H1 (cell line): ENCODE results near the gene CHMP5. TPM values are rescaled to one million over a fixed set of nuclear protein-coding genes. Genes with fewer than 3 reads are reported as not detected.

Experiments
- ATF2 ChIP-seq: IDR thresholded peaks from 2 replicates; pipeline ENCODE4 v1.6.1; 2012; ENCODE audit warnings: low read length, inconsistent platforms
- HDAC2 ChIP-seq, 2 experiments: fragments of 300-600 bp in 1 of 2; sonication (generic) in 1 of 2; IDR thresholded peaks; 2 replicates each; pipeline ENCODE4 v1.6.1; 2011 to 2012; ENCODE audit warnings: low read depth in 2 of 2, low read length in 2 of 2, mild to moderate bottlenecking in 2 of 2, moderate library complexity in 2 of 2, borderline replicate concordance in 1 of 2, inconsistent platforms in 1 of 2
- KDM1A ChIP-seq: fragments of 200-600, 300-600 bp; sonication (generic); IDR thresholded peaks from 2 replicates; pipeline ENCODE4 v1.7.1; 2016; ENCODE audit warnings: mild to moderate bottlenecking, low read length, borderline replicate concordance
- KDM4A ChIP-seq: IDR thresholded peaks from one replicate; pipeline ENCODE4 v1.7.1; 2012; ENCODE audit warnings: low read depth, mild to moderate bottlenecking, moderate library complexity, low read length, inconsistent platforms; ENCODE audit not compliant: severe bottlenecking
- RXRA ChIP-seq: IDR thresholded peaks from 2 replicates; pipeline ENCODE4 v1.6.1; 2011; ENCODE audit warnings: low read depth, mild to moderate bottlenecking, low read length, moderate library complexity; ENCODE audit not compliant: insufficient read depth
- SIX5 ChIP-seq: IDR thresholded peaks from 2 replicates; pipeline ENCODE4 v1.6.1; 2011; ENCODE audit warnings: mild to moderate bottlenecking, low read depth, low read length
- SP4 ChIP-seq: IDR thresholded peaks from 2 replicates; pipeline ENCODE4 v1.6.1; 2012; ENCODE audit warnings: low read length, inconsistent platforms
- TAF1 ChIP-seq: IDR thresholded peaks from 2 replicates; pipeline ENCODE4 v1.6.1; 2011; ENCODE audit warnings: mild to moderate bottlenecking, low read depth, low read length
- TEAD4 ChIP-seq: IDR thresholded peaks from 2 replicates; pipeline ENCODE4 v1.6.1; 2012; ENCODE audit warnings: low read depth, low read length, inconsistent platforms, mixed read lengths
- polyA plus RNA-seq, 7 experiments: library from polyadenylated mRNA; depleted of rRNA in 3 of 7; stranded (reverse) in 5 of 7; unstranded in 2 of 7; fragments of >200 nt in 5 of 7; fragments of 200-250 nt in 2 of 7; gene quantifications; 1 replicate in 5 of 7; 2 replicates in 1 of 7; 4 replicates in 1 of 7; pipeline versions ENCODE4 v1.2.1 to v1.2.3, GENCODE V29; 2011 to 2013; ENCODE audit warnings: missing spikeins in 2 of 7, mixed read lengths in 2 of 7
- total RNA-seq: library from RNA; stranded (reverse); fragmentation: NEBNext Ultra II Directional; extraction: Animal tissue kit (Norgen Biotek cat#: 25700); gene quantifications from 2 replicates; pipeline ENCODE4 v1.2.1, GENCODE V29; 2021
- TF ChIP-seq, protein P1 (sequence below): fragments of 300-600 bp; sonication (generic); IDR thresholded peaks from 2 replicates; pipeline ENCODE4 v1.7.1; 2012; ENCODE audit warnings: low read length, moderate library complexity, mild to moderate bottlenecking, inconsistent platforms; ENCODE audit not compliant: insufficient replicate concordance

CHMP5 gene
- total and polyA plus RNA-seq, 2 of the 8 experiments (the other 6 are each of a cell fraction or from before 2014, with no cell fraction given) = 25.0 to 47.3 TPM

DNA sequence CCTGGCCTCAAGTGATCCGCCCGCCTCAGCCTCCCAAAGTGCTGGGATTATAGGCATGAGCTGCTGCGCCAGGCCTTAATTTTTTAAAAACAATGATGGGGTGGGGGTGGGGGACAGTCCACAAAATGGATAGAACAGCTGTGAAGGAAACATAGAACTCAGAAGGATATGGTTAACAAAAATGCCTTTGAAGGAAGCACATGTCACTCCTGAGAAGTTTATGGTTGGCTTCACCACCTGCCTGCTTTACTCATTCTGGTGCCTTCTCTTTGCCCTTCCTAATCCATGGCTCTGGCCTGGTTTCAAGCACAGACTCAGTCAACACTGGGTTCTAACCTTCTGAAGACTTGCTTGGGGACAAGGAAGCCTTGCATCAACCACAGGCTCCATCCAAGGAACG lies 10.6 kb upstream of the CHMP5 start (continued):
- TF ChIP-seq, protein P1, sequence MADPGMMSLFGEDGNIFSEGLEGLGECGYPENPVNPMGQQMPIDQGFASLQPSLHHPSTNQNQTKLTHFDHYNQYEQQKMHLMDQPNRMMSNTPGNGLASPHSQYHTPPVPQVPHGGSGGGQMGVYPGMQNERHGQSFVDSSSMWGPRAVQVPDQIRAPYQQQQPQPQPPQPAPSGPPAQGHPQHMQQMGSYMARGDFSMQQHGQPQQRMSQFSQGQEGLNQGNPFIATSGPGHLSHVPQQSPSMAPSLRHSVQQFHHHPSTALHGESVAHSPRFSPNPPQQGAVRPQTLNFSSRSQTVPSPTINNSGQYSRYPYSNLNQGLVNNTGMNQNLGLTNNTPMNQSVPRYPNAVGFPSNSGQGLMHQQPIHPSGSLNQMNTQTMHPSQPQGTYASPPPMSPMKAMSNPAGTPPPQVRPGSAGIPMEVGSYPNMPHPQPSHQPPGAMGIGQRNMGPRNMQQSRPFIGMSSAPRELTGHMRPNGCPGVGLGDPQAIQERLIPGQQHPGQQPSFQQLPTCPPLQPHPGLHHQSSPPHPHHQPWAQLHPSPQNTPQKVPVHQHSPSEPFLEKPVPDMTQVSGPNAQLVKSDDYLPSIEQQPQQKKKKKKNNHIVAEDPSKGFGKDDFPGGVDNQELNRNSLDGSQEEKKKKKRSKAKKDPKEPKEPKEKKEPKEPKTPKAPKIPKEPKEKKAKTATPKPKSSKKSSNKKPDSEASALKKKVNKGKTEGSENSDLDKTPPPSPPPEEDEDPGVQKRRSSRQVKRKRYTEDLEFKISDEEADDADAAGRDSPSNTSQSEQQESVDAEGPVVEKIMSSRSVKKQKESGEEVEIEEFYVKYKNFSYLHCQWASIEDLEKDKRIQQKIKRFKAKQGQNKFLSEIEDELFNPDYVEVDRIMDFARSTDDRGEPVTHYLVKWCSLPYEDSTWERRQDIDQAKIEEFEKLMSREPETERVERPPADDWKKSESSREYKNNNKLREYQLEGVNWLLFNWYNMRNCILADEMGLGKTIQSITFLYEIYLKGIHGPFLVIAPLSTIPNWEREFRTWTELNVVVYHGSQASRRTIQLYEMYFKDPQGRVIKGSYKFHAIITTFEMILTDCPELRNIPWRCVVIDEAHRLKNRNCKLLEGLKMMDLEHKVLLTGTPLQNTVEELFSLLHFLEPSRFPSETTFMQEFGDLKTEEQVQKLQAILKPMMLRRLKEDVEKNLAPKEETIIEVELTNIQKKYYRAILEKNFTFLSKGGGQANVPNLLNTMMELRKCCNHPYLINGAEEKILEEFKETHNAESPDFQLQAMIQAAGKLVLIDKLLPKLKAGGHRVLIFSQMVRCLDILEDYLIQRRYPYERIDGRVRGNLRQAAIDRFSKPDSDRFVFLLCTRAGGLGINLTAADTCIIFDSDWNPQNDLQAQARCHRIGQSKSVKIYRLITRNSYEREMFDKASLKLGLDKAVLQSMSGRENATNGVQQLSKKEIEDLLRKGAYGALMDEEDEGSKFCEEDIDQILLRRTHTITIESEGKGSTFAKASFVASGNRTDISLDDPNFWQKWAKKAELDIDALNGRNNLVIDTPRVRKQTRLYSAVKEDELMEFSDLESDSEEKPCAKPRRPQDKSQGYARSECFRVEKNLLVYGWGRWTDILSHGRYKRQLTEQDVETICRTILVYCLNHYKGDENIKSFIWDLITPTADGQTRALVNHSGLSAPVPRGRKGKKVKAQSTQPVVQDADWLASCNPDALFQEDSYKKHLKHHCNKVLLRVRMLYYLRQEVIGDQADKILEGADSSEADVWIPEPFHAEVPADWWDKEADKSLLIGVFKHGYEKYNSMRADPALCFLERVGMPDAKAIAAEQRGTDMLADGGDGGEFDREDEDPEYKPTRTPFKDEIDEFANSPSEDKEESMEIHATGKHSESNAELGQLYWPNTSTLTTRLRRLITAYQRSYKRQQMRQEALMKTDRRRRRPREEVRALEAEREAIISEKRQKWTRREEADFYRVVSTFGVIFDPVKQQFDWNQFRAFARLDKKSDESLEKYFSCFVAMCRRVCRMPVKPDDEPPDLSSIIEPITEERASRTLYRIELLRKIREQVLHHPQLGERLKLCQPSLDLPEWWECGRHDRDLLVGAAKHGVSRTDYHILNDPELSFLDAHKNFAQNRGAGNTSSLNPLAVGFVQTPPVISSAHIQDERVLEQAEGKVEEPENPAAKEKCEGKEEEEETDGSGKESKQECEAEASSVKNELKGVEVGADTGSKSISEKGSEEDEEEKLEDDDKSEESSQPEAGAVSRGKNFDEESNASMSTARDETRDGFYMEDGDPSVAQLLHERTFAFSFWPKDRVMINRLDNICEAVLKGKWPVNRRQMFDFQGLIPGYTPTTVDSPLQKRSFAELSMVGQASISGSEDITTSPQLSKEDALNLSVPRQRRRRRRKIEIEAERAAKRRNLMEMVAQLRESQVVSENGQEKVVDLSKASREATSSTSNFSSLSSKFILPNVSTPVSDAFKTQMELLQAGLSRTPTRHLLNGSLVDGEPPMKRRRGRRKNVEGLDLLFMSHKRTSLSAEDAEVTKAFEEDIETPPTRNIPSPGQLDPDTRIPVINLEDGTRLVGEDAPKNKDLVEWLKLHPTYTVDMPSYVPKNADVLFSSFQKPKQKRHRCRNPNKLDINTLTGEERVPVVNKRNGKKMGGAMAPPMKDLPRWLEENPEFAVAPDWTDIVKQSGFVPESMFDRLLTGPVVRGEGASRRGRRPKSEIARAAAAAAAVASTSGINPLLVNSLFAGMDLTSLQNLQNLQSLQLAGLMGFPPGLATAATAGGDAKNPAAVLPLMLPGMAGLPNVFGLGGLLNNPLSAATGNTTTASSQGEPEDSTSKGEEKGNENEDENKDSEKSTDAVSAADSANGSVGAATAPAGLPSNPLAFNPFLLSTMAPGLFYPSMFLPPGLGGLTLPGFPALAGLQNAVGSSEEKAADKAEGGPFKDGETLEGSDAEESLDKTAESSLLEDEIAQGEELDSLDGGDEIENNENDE = no peak
- TF ChIP-seq HDAC2 (IDR thresholded peaks at IDR 0.05; ENCODE audit: borderline replicate concordance in 1 of 2, low read depth in 2 of 2, low read length in 2 of 2) (no peak), ATF2 (no peak), TAF1 (no peak), KDM1A (no peak), TEAD4 (no peak), SP4 (no peak), RXRA (no peak), KDM4A (no peak), SIX5 (no peak)
